Measurements from ENCODE around the gene PDIK1L.

DNA sequence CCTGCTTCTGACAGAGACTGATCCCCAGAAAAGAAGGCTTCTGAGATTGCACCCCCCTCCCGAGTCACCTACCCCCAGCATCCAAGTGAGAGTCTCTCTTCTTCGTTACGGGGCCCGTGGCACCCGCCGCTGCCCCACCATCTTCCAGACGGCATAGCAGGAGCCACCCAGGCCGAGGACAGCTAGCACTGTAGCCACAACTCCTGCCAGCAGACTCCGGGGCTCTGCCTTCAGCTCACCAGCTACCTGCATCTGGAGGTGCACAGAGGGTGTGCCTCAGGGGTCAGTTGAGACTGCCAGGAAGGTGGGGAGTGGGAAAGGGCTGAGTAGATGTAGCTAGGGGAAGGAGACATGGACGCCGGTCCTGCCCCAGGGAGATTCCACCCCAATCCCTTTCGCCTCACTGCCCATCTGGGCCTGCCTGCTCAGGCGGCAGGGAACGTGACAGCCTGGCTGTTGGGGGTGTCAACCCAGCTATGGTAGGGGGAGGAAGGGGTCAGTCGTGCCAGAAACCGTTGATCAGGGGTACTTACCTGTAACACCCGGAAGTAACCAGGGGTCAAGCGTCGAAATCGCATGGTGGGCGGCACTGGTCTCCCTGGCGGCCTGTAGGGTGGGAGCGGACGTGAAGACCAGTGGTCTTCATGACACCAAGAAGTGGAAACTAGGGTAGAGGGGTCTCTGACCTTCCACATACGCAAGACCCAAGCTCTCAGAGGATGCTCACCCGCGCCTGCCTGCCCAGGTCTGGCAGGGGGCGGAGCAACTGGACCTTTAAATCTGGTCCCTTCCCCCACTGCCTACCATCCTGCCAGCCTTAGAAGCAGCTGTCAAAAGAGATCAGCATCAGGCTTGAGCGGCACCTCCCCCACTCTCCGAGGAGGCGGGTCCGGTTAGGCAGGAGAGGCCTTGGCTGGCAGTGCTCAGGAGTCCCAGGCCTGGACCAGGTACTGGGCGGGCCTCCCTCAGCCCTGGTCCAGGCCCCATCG lies 59.8 kb downstream of the PDIK1L start, which contains the start of gene ZNF593OS:
- TF ChIP-seq EZH2 (IDR thresholded peaks at IDR 0.05; ENCODE audit: borderline replicate concordance, insufficient read depth, low read depth, low read length, poor library complexity, severe bottlenecking) = no peak
- TF ChIP-seq, protein P1, sequence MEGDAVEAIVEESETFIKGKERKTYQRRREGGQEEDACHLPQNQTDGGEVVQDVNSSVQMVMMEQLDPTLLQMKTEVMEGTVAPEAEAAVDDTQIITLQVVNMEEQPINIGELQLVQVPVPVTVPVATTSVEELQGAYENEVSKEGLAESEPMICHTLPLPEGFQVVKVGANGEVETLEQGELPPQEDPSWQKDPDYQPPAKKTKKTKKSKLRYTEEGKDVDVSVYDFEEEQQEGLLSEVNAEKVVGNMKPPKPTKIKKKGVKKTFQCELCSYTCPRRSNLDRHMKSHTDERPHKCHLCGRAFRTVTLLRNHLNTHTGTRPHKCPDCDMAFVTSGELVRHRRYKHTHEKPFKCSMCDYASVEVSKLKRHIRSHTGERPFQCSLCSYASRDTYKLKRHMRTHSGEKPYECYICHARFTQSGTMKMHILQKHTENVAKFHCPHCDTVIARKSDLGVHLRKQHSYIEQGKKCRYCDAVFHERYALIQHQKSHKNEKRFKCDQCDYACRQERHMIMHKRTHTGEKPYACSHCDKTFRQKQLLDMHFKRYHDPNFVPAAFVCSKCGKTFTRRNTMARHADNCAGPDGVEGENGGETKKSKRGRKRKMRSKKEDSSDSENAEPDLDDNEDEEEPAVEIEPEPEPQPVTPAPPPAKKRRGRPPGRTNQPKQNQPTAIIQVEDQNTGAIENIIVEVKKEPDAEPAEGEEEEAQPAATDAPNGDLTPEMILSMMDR (IDR thresholded peaks at IDR 0.05) = no peak

Data from B cell (primary cell).